Endometrial microvascular endothelial cells (primary cell): ENCODE measurements around the gene PIM3. TPM values are rescaled to one million over a fixed set of nuclear protein-coding genes. Genes with fewer than 3 reads are reported as not detected.

ENCODE experiments used
- in situ Hi-C: cut with HindIII; loops from 2 replicates; pipeline ENCODE4 v1.10.0; 2017; ENCODE audit warnings: low sequenced_read_pairs, low pct_unique_long_range_greater_than_20kb; ENCODE audit errors: inconsistent ontology term
- total RNA-seq: library from RNA; depleted of rRNA; stranded (reverse); fragments of >200 nt; gene quantifications from one replicate; pipeline ENCODE4 v1.2.3, GENCODE V29; 2015; ENCODE audit errors: inconsistent ontology term

Gene PIM3
- total RNA-seq, 1 donor from 2014 or later: 45.4 TPM

- in situ Hi-C loops: no loop called here
These were observed 2.4 kb downstream of the PIM3 start for GRCh38 chr22:49962751-49963646.

GRCh38 chr22:49963647-49964026 is 3.1 kb downstream of the PIM3 start:
- in situ Hi-C loops: no loop called here

- in situ Hi-C loops: no loop called here
These were observed 3.8 kb downstream of the PIM3 start for GRCh38 chr22:49964136-49965090.

- in situ Hi-C loops: no loop called here
These were observed 4.8 kb downstream of the PIM3 start for GRCh38 chr22:49965091-49966040.

GRCh38 chr22:49966041-49966773 is 5.6 kb downstream of the PIM3 start:
- in situ Hi-C loops: no loop called here

GRCh38 chr22:49966774-49967705 is 6.5 kb downstream of the PIM3 start:
- in situ Hi-C loops: no loop called here

GRCh38 chr22:49967706-49968208 is 7.2 kb downstream of the PIM3 start:
- in situ Hi-C loops: no loop called here

- in situ Hi-C loops: no loop called here
These were observed 7.8 kb downstream of the PIM3 start for GRCh38 chr22:49968313-49968830.

- in situ Hi-C loops: no loop called here
These were observed 8.5 kb downstream of the PIM3 start for GRCh38 chr22:49968831-49969661.

- in situ Hi-C loops: no loop called here
These were observed 9.4 kb downstream of the PIM3 start for GRCh38 chr22:49969751-49970527.

- in situ Hi-C loops: no loop called here
These were observed 10.1 kb downstream of the PIM3 start for GRCh38 chr22:49970528-49971231.

GRCh38 chr22:49971232-49972162 is 10.9 kb downstream of the PIM3 start:
- in situ Hi-C loops: no loop called here

- in situ Hi-C loops: no loop called here
These were observed 11.8 kb downstream of the PIM3 start for GRCh38 chr22:49972163-49973017.
